PC-3 (cell line): ENCODE measurements around the gene STARD10. TPM values are rescaled to one million over a fixed set of nuclear protein-coding genes. Genes with fewer than 3 reads are reported as not detected.

ENCODE experiments used
- ATAC-seq: fragments of 200-7000 bp; cut with Tn5 transposase; 2 replicates; pipeline ENCODE4 v1.9.1; 2020; ENCODE audit warnings: mild to moderate bottlenecking, moderate library complexity
- BruUV-seq: library from RNA; stranded (reverse); fragments of 400-500 nt; replicated peaks from 2 replicates; lab custom pipeline; 2021; lab: Mats Ljungman, UMichigan
- CTCF ChIA-PET: fragments of 300-600 bp; sonication (Branson Sonifier 250); formaldehyde crosslinking; loops from one replicate; lab custom pipeline; 2022; ENCODE audit warnings: antibody characterized with exemption; lab: Charles Lee
- POLR2A ChIA-PET: fragments of 300-600 bp; sonication (Branson Sonifier 250); formaldehyde crosslinking; loops from one replicate; lab custom pipeline; 2022; ENCODE audit warnings: antibody characterized with exemption; ENCODE audit not compliant: unreplicated experiment; lab: Charles Lee
- DNase-seq: peaks from one replicate; pipeline ENCODE4 v3.0.0-alpha.2; 2015
- H2AFZ ChIP-seq: fragments of 300-600 bp; sonication (generic); 2 replicates; pipeline ENCODE4 v1.6.0; 2016; ENCODE audit warnings: antibody characterized with exemption, low read length
- H3F3A ChIP-seq: fragments of 300-600 bp; sonication (generic); one replicate; pipeline ENCODE4 v1.6.0; 2017; ENCODE audit warnings: antibody characterized with exemption, low read length, control low read depth, mild to moderate bottlenecking; ENCODE audit not compliant: unreplicated experiment
- H3K27ac ChIP-seq: fragments of 300-600 bp; sonication (generic); 2 replicates; pipeline ENCODE4 v1.5.1; 2016; ENCODE audit warnings: mild to moderate bottlenecking, low read length
- H3K27me3 ChIP-seq: fragments of 300-600 bp; sonication (generic); 2 replicates; pipeline ENCODE4 v1.6.1; 2016; ENCODE audit warnings: low read length, mixed read lengths
- H3K36me3 ChIP-seq: fragments of 300-600 bp; sonication (generic); 2 replicates; pipeline ENCODE4 v1.6.1; 2016; ENCODE audit warnings: low read depth, mixed run types, low read length, mixed read lengths
- H3K4me1 ChIP-seq: fragments of 300-600 bp; sonication (generic); 2 replicates; pipeline ENCODE4 v1.5.1; 2016; ENCODE audit warnings: low read length; ENCODE audit not compliant: insufficient read depth
- H3K4me2 ChIP-seq: fragments of 300-600 bp; sonication (generic); 2 replicates; pipeline ENCODE4 v1.6.0; 2016; ENCODE audit warnings: low read length
- H3K4me3 ChIP-seq: fragments of 300-600 bp; sonication (generic); 2 replicates; pipeline ENCODE4 v1.5.1; 2016; ENCODE audit warnings: mild to moderate bottlenecking, low read length, mixed read lengths
- H3K79me2 ChIP-seq: fragments of 300-600 bp; sonication (generic); 2 replicates; pipeline ENCODE4 v1.6.1; 2017; ENCODE audit warnings: low read length, mixed read lengths
- H3K9ac ChIP-seq: fragments of 300-600 bp; sonication (generic); 2 replicates; pipeline ENCODE4 v1.6.0; 2016; ENCODE audit warnings: mild to moderate bottlenecking, low read length
- H3K9me2 ChIP-seq: fragments of 300-600 bp; sonication (generic); replicated peaks from 2 replicates; pipeline ENCODE4 v1.6.1; 2016; ENCODE audit warnings: mixed run types, low read length, mixed read lengths
- H3K9me3 ChIP-seq: fragments of 300-600 bp; sonication (generic); 2 replicates; pipeline ENCODE4 v1.6.1; 2016; ENCODE audit warnings: low read length, mixed read lengths
- H4K20me1 ChIP-seq: fragments of 300-600 bp; sonication (generic); 2 replicates; pipeline ENCODE4 v1.6.1; 2016; ENCODE audit warnings: low read length, mixed read lengths
- CTCF ChIP-seq: fragments of 300-600 bp; sonication (generic); conservative IDR thresholded peaks from 2 replicates; pipeline ENCODE4 v1.5.1; 2017; ENCODE audit warnings: antibody characterized with exemption, low read depth, mild to moderate bottlenecking, low read length
- EZH2 ChIP-seq: fragments of 300-600 bp; sonication (generic); IDR thresholded peaks from one replicate; pipeline ENCODE4 v1.6.1; 2017; ENCODE audit warnings: antibody characterized with exemption, mild to moderate bottlenecking, low read length; ENCODE audit not compliant: unreplicated experiment
- EZH2phosphoT487 ChIP-seq: fragments of 300-600 bp; sonication (generic); IDR thresholded peaks from 2 replicates; pipeline ENCODE4 v1.6.1; 2018; ENCODE audit warnings: mild to moderate bottlenecking, antibody characterized with exemption, low read length, borderline replicate concordance
- intact Hi-C: fragments of 100-400 bp; cut with micrococcal nuclease; formaldehyde crosslinking; loops from 2 replicates; pipeline ENCODE4 v1.9.0; 2023
- total RNA-seq: library from RNA; depleted of rRNA; stranded (reverse); fragments of >200 nt; gene quantifications from 2 replicates; pipeline ENCODE4 v1.2.3, GENCODE V29; 2014

Gene STARD10
- total RNA-seq, 1 experiment from 2014 or later, result 284 TPM

GRCh38 chr11:72727521-72727920, 66.3 kb downstream of the STARD10 start:
- Histone ChIP-seq H3K27me3 (no peaks in the 10 kb centered on the region), H3K36me3 (peaks cover 8% of the 10 kb centered on the region), H3K27ac (no peak overlapping the region), H2AFZ (no peak overlapping the region), H3K9ac (no peak overlapping the region), H3K4me3 (no peak overlapping the region), H4K20me1 (no peaks in the 10 kb centered on the region), H3K79me2 (peaks cover 19% of the 10 kb centered on the region), H3K4me2 (no peak overlapping the region), H3K9me2 (no peaks in the 10 kb centered on the region), H3K9me3 (no peaks in the 10 kb centered on the region), H3K4me1 (peaks cover 4% of the 10 kb centered on the region; the same call in 1 of the 2 replicates), H3F3A (no peaks in the 10 kb centered on the region)
- no peak for TF ChIP-seq CTCF
- no peak for TF ChIP-seq EZH2
- TF ChIP-seq EZH2phosphoT487, result no peak
- BruUV-seq, result no TSS peak
- CTCF ChIA-PET, result no interaction called here
- intact Hi-C loops, result loop anchor here (5.0 to 10.0 kb wide), 2 partner anchors 85 to 117 kb away; partner anchors contain the start of gene ATG16L2
- DNase-seq (no peak), ATAC-seq (no peak)
- POLR2A ChIA-PET, result no interaction called here

DNA sequence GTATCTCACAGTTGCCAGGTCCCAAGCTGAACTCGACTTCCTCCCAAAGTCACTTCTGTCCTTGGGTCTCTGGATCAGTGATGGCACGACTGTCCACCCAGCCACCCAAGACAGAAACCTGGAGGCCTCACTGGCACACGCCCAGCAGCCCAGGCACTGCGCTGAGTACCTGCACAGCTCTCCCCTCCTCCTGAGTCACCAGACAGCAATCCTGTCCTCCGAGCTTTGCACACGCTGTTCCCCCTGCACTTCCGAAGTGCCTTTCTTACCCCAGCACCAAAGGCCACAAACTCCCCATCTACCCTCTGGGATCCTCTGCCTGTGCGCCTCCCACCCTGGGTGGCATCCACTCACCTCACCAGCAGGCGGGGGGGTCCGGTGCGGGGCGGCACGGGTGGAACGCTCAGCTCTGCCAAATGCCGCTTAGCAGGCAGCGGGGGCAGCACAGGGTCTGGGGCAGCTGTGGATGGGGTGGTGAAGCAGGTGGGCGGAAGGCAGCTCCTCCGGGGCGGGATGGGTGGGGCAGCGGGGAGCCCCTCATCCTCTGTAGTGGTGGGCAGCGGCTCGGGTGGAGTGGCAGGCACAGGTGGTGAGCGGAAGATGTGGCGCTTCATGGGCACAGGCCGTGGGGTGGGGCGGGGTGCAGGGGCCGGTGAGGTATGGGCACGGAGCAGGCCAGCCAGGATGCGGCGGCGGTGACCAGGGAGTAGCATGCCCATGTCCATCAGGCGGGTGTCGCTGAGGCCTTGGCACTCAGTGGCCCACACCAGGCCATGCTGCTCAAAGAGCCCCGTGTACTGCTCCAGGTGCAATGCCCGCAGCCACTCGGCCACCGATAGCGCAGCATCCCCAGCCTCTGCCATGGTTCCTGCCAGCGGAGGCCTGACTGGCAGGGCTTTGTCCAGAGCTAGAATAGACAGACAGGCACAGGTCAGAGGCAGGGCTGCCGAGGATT, 67.3 kb downstream of the STARD10 start:
- no peak for ATAC-seq
- Histone ChIP-seq H3K36me3 (peaks cover 7% of the 10 kb centered on the region), H3K9me2 (no peaks in the 10 kb centered on the region), H3K4me3 (no peak overlapping the region), H3K4me1 (peaks cover 14% of the 10 kb centered on the region), H3K27ac (no peak overlapping the region), H3K27me3 (no peaks in the 10 kb centered on the region), H4K20me1 (no peaks in the 10 kb centered on the region), H3F3A (no peaks in the 10 kb centered on the region), H2AFZ (no peak overlapping the region), H3K79me2 (peaks cover 26% of the 10 kb centered on the region), H3K9me3 (no peaks in the 10 kb centered on the region), H3K4me2 (no peak overlapping the region), H3K9ac (no peak overlapping the region)
- DNase-seq, result no peak
- intact Hi-C loops, result loop anchor here (5.0 to 10.0 kb wide), 2 partner anchors 86 to 118 kb away; partner anchors contain the start of gene ATG16L2
- BruUV-seq, result no TSS peak
- TF ChIP-seq CTCF (no peak), EZH2 (no peak), EZH2phosphoT487 (no peak)
- ChIA-PET POLR2A (interaction anchor here (0.6 kb wide), 1 partner anchor 87 kb away, joined by 3 read pairs; no protein-coding TSS in a partner anchor), CTCF (interaction anchor here (0.6 kb wide), 1 partner anchor 416 kb away, joined by 4 read pairs; no protein-coding TSS in a partner anchor)
